RWPE2 (cell line): ENCODE data around the gene EIF2AK2.

Experiments
- ATAC-seq: fragments of 200-7000 bp; cut with Tn5 transposase; 3 replicates; pipeline ENCODE4 v1.9.1; 2021; ENCODE audit warnings: low read depth
- DNase-seq: peaks from one replicate; pipeline ENCODE4 v3.0.0-alpha.2; 2020; ENCODE audit warnings: low spot score
- H3K27ac ChIP-seq: fragments of 450-650 bp; 2 replicates; pipeline ENCODE4 v1.5.1; 2017; ENCODE audit warnings: mild to moderate bottlenecking; ENCODE audit not compliant: poor library complexity, severe bottlenecking
- H3K27me3 ChIP-seq: fragments of 250-450 bp; sonication (Bioruptor Pico); 2 replicates; pipeline ENCODE4 v1.5.1; 2021; ENCODE audit warnings: mild to moderate bottlenecking, moderate library complexity; ENCODE audit not compliant: insufficient read depth, poor library complexity, severe bottlenecking
- H3K36me3 ChIP-seq: fragments of 250-450 bp; sonication (Bioruptor Pico); 2 replicates; pipeline ENCODE4 v1.5.1; 2020; ENCODE audit warnings: low read depth, mild to moderate bottlenecking, moderate library complexity
- H3K4me1 ChIP-seq: fragments of 250-450 bp; sonication (Bioruptor Pico); 2 replicates; pipeline ENCODE4 v1.5.1; 2021; ENCODE audit warnings: mild to moderate bottlenecking, moderate library complexity; ENCODE audit not compliant: insufficient read depth, poor library complexity, severe bottlenecking
- H3K4me3 ChIP-seq: fragments of 250-450 bp; sonication (Bioruptor Pico); 2 replicates; pipeline ENCODE4 v1.5.1; 2021; ENCODE audit warnings: mild to moderate bottlenecking, moderate library complexity; ENCODE audit not compliant: severe bottlenecking
- H3K9me3 ChIP-seq: fragments of 250-450 bp; sonication (Bioruptor Pico); 2 replicates; pipeline ENCODE4 v1.5.1; 2021; ENCODE audit warnings: mild to moderate bottlenecking, moderate library complexity; ENCODE audit not compliant: severe bottlenecking
- CTCF ChIP-seq: fragments of 450-650 bp; IDR thresholded peaks from one replicate; pipeline ENCODE4 v1.5.1; 2017; ENCODE audit warnings: mild to moderate bottlenecking, moderate library complexity; ENCODE audit not compliant: poor library complexity, severe bottlenecking

EIF2AK2 gene

DNA sequence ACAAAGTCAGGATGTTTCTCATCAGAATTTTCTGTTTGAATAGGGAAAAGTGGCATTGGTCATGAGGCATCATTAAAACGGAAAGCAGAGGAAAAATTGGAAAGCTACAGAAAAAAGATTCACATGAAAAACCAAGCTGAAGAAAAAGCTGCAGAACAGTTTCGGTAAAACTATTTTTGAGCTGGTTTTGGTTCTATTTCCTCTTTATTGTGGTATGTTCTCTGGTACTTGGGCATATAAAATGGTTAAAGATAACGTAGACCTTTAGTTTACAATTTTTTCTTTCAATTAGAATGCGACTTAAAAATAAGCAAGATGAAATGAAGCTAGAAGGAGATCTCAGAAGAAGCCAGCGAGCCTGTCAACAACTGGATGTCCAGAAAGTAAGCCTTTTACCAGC is 64.9 kb downstream of the EIF2AK2 start:
- Histone ChIP-seq H3K27me3 (no peaks in the 10 kb centered on the region), H3K36me3 (peaks cover 64% of the 10 kb centered on the region), H3K27ac (no peak overlapping the region), H3K4me3 (no peak overlapping the region), H3K4me1 (no peaks in the 10 kb centered on the region), H3K9me3 (no peaks in the 10 kb centered on the region)
- no peak for TF ChIP-seq CTCF
- no peak for ATAC-seq
- DNase-seq = no peak

DNA sequence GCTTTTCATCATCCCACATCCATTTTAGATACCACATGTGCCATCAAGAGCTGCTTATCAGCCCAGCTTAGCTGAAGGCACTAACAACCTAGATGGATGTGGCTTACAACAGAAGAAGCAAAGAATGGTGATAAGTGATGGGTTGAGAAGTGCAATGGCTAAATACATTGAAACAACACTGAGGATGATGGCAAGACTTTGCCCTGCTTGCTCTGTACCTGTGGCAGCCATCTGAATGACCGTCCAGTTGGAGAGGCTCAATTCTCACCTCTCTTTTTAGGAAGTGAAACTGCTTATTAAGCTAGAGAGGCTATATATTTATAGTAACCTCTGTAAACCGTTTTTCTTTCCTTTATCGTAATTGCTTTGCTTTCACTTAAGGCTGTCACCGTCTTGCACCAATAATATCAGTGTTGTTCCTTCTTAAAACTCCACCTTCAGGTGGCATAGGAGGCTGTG is 66.7 kb downstream of the EIF2AK2 start:
- Histone ChIP-seq H3K36me3 (peaks cover 46% of the 10 kb centered on the region), H3K27ac (no peak overlapping the region), H3K4me3 (no peak overlapping the region), H3K27me3 (no peaks in the 10 kb centered on the region), H3K9me3 (no peaks in the 10 kb centered on the region), H3K4me1 (peaks cover 5% of the 10 kb centered on the region)
- TF ChIP-seq CTCF = no peak
- no peak for DNase-seq
- no peak for ATAC-seq

DNA sequence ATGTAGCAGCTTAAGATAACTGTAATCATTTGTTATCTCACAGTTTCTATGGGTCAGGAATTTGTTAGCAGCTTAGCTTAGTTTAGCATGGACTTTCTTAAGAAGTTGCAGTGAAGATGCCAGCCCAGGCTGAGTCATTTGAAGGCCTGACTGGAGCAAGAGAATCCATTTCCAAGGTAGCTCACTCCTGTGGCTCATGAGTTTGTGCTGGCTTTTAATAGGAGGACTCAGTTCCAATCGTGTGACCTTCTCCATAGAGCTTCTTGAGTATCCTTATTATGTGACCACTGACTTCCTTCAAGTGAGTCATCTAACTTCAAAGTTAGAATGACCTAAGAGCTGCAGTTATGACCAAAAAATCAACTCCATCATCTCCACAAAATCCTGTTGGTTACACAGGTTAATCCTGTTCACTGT is 71.0 kb downstream of the EIF2AK2 start:
- no peak overlapping the region for H3K4me3 ChIP-seq
- TF ChIP-seq CTCF = no peak
- H3K27ac ChIP-seq = no peak overlapping the region
- H3K36me3 ChIP-seq = peaks cover 19% of the 10 kb centered on the region
- no peak for DNase-seq
- H3K9me3 ChIP-seq = no peaks in the 10 kb centered on the region
- ATAC-seq = no peak
- H3K4me1 ChIP-seq = peaks cover 14% of the 10 kb centered on the region
- H3K27me3 ChIP-seq = no peaks in the 10 kb centered on the region

- ATAC-seq = no peak
- H3K27ac ChIP-seq = peak overlapping the region; percentile 36
- no peak for TF ChIP-seq CTCF
- H3K36me3 ChIP-seq = peaks cover 19% of the 10 kb centered on the region
- peaks cover 14% of the 10 kb centered on the region for H3K4me1 ChIP-seq
- DNase-seq = no peak
- H3K9me3 ChIP-seq = no peaks in the 10 kb centered on the region
- H3K27me3 ChIP-seq = no peaks in the 10 kb centered on the region
- peak overlapping the region; percentile 68 for H3K4me3 ChIP-seq
These were observed 72.0 kb downstream of the EIF2AK2 start for GRCh38 chr2:37084797-37085196.

- Histone ChIP-seq H3K4me3 (peak within 1 kb of the TSS; percentile 68), H3K27me3 (no peaks in the 10 kb centered on the region), H3K9me3 (no peaks in the 10 kb centered on the region), H3K4me1 (peaks cover 14% of the 10 kb centered on the region), H3K27ac (peak within 1 kb of the TSS; percentile 36), H3K36me3 (peaks cover 23% of the 10 kb centered on the region)
- ATAC-seq = peak; percentile 92
- no peak for TF ChIP-seq CTCF
- peak; percentile 96 for DNase-seq
These were observed 72.6 kb downstream of the EIF2AK2 start, which contains the start of the genes GPATCH11 and HEATR5B for GRCh38 chr2:37083873-37084794. TSS of gene GPATCH11 (plus strand) at chr2:37084518. CDS start at chr2:37088382, 3,864 bp downstream. TSS of gene HEATR5B (minus strand) at chr2:37084372. CDS start at chr2:37083414, 958 bp downstream.
